Left ventricle myocardium inferior (tissue), 1 donor: ENCODE data around the gene HDAC4. TPM values are rescaled to one million over a fixed set of nuclear protein-coding genes. Genes with fewer than 3 reads are reported as not detected.

Experiments
- DNase-seq: peaks from one replicate; pipeline ENCODE4 v3.0.0-alpha.2; 2020
- H3K27ac ChIP-seq: fragments of 200-600 bp; replicated peaks from 2 replicates; pipeline ENCODE4 v1.8.0; 2021
- H3K27me3 ChIP-seq: fragments of 200-600 bp; 2 replicates; pipeline ENCODE4 v1.8.0; 2021; ENCODE audit warnings: low read depth
- H3K36me3 ChIP-seq: fragments of 200-600 bp; 2 replicates; pipeline ENCODE4 v1.8.0; 2021
- H3K4me1 ChIP-seq: fragments of 200-600 bp; 2 replicates; pipeline ENCODE4 v1.8.0; 2021
- H3K4me3 ChIP-seq: fragments of 200-600 bp; 2 replicates; pipeline ENCODE4 v1.8.0; 2021; ENCODE audit warnings: mild to moderate bottlenecking, moderate library complexity
- H3K9me3 ChIP-seq: fragments of 200-600 bp; replicated peaks from 2 replicates; pipeline ENCODE4 v1.8.0; 2021
- CTCF ChIP-seq: fragments of 200-600 bp; IDR thresholded peaks from 2 replicates; pipeline ENCODE4 v1.8.0; 2021; ENCODE audit warnings: antibody characterized with exemption, mild to moderate bottlenecking, borderline replicate concordance
- intact Hi-C: fragments of 100-400 bp; cut with micrococcal nuclease; formaldehyde crosslinking; loops from one replicate; pipeline ENCODE4 v1.11.0; 2022
- total RNA-seq: library from RNA; stranded (reverse); fragmentation: NEBNext Ultra II Directional; extraction: Animal tissue kit (Norgen Biotek cat#: 25700); gene quantifications from one replicate; pipeline ENCODE4 v1.2.1, GENCODE V29; 2021
- donor health status: DM: no; HTN: yes; CAD: no; lungs with severe emphysema.

Gene HDAC4
- total RNA-seq, 1 donor from 2014 or later, result 23.9 TPM

DNA sequence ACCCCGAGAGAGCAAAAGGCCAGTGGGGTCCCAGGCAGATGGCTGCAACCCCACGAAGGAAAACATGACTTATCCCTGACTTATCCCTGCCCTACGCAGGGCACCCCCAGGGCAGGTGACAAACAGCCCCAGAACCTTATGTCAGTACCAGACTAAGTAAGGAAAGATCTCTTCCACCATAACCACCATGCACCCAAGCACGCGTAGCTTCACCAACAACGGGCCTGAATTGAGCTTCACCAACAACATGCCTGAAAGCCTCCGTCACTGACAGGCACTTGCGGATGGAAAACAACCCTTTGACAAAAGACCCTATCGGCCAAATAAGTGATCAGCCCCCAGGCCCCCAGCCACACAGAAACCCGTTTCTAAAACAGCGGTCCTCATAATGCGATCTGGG is 34.1 kb downstream of the HDAC4 start:
- DNase-seq, result no peak
- Histone ChIP-seq H3K36me3 (no peaks in the 10 kb centered on the region), H3K9me3 (no peaks in the 10 kb centered on the region), H3K4me3 (no peak overlapping the region), H3K27me3 (no peaks in the 10 kb centered on the region), H3K4me1 (peaks cover 12% of the 10 kb centered on the region), H3K27ac (no peak overlapping the region)
- intact Hi-C loops, result no loop called here
- no peak for TF ChIP-seq CTCF

- H3K4me1 ChIP-seq, result peaks cover 20% of the 10 kb centered on the region
- H3K4me3 ChIP-seq, result no peak overlapping the region
- DNase-seq, result no peak
- H3K36me3 ChIP-seq, result no peaks in the 10 kb centered on the region
- TF ChIP-seq CTCF, result no peak
- no peaks in the 10 kb centered on the region for H3K27me3 ChIP-seq
- intact Hi-C loops, result no loop called here
- H3K9me3 ChIP-seq, result no peaks in the 10 kb centered on the region
- no peak overlapping the region for H3K27ac ChIP-seq
Measured at GRCh38 chr2:239365782-239366435, 34.9 kb downstream of the HDAC4 start.

- no peaks in the 10 kb centered on the region for H3K27me3 ChIP-seq
- DNase-seq, result no peak
- no peaks in the 10 kb centered on the region for H3K9me3 ChIP-seq
- TF ChIP-seq CTCF, result no peak
- peaks cover 27% of the 10 kb centered on the region for H3K4me1 ChIP-seq
- H3K36me3 ChIP-seq, result no peaks in the 10 kb centered on the region
- no peak overlapping the region for H3K4me3 ChIP-seq
- no peak overlapping the region for H3K27ac ChIP-seq
- intact Hi-C loops, result no loop called here
Measured at GRCh38 chr2:239365071-239365781, 35.6 kb downstream of the HDAC4 start.

GRCh38 chr2:239363946-239364637 is 36.7 kb downstream of the HDAC4 start:
- Histone ChIP-seq H3K9me3 (no peaks in the 10 kb centered on the region), H3K36me3 (no peaks in the 10 kb centered on the region), H3K27ac (no peak overlapping the region), H3K4me1 (peaks cover 37% of the 10 kb centered on the region), H3K27me3 (no peaks in the 10 kb centered on the region), H3K4me3 (no peak overlapping the region)
- intact Hi-C loops, result no loop called here
- DNase-seq, result no peak
- TF ChIP-seq CTCF, result no peak

- no peaks in the 10 kb centered on the region for H3K36me3 ChIP-seq
- H3K27me3 ChIP-seq, result no peaks in the 10 kb centered on the region
- peaks cover 45% of the 10 kb centered on the region for H3K4me1 ChIP-seq
- intact Hi-C loops, result no loop called here
- no peak for DNase-seq
- TF ChIP-seq CTCF, result no peak
- no peak overlapping the region for H3K4me3 ChIP-seq
- no peaks in the 10 kb centered on the region for H3K9me3 ChIP-seq
- H3K27ac ChIP-seq, result no peak overlapping the region
Measured at GRCh38 chr2:239362507-239362906, 38.3 kb downstream of the HDAC4 start.
